Astrocyte (in vitro differentiated cells and primary cell): ENCODE data around the gene INSRR. TPM values are rescaled to one million over a fixed set of nuclear protein-coding genes. Genes with fewer than 3 reads are reported as not detected.

Experiments used
- DNase-seq: peaks from one replicate; pipeline ENCODE4 v3.0.0-alpha.2; 2010; ENCODE audit warnings: low read depth
- FAIRE-seq: peaks from 2 replicates; lab custom pipeline; 2011; peaks lifted over from hg19 to GRCh38; lab: Jason Lieb, UNC
- H2AFZ ChIP-seq: 2 replicates; pipeline ENCODE4 v1.6.0; 2012; ENCODE audit warnings: low read depth, low read length, inconsistent platforms
- H3K27ac ChIP-seq: 2 replicates; pipeline ENCODE4 v1.5.1; 2011; ENCODE audit warnings: low read depth, low read length, inconsistent platforms
- H3K27me3 ChIP-seq: 2 replicates; pipeline ENCODE4 v1.6.0; 2011; ENCODE audit warnings: low read length, inconsistent platforms; ENCODE audit not compliant: insufficient read depth
- H3K36me3 ChIP-seq: 2 replicates; pipeline ENCODE4 v1.5.1; 2011; ENCODE audit warnings: low read length, inconsistent platforms; ENCODE audit not compliant: insufficient read depth
- H3K4me1 ChIP-seq: 2 replicates; pipeline ENCODE4 v1.5.1; 2011; ENCODE audit warnings: low read length, inconsistent platforms; ENCODE audit not compliant: insufficient read depth
- H3K4me2 ChIP-seq: 2 replicates; pipeline ENCODE4 v1.6.0; 2012; ENCODE audit warnings: low read length, inconsistent platforms
- H3K4me3 ChIP-seq: 2 replicates; pipeline ENCODE4 v1.5.1; 2011; ENCODE audit warnings: low read depth, mild to moderate bottlenecking, low read length, inconsistent platforms; ENCODE audit not compliant: insufficient read depth
- H3K79me2 ChIP-seq: 2 replicates; pipeline ENCODE4 v1.6.0; 2012; ENCODE audit warnings: mild to moderate bottlenecking, low read length, inconsistent platforms; ENCODE audit not compliant: insufficient read depth
- H3K9ac ChIP-seq: 2 replicates; pipeline ENCODE4 v1.6.0; 2012; ENCODE audit warnings: mild to moderate bottlenecking, low read length, inconsistent platforms
- H3K9me3 ChIP-seq: 2 replicates; pipeline ENCODE4 v1.5.1; 2012; ENCODE audit warnings: low read depth, mild to moderate bottlenecking, low read length, inconsistent platforms; ENCODE audit not compliant: insufficient read depth
- H4K20me1 ChIP-seq: 2 replicates; pipeline ENCODE4 v1.6.0; 2012; ENCODE audit warnings: low read length, inconsistent platforms; ENCODE audit not compliant: insufficient read depth
- H3K27ac Mint-ChIP-seq: one replicate; pipeline ENCODE4 v1.8.0; 2021; ENCODE audit warnings: mild to moderate bottlenecking, mixed read lengths; ENCODE audit not compliant: unreplicated experiment
- H3K27me3 Mint-ChIP-seq: one replicate; pipeline ENCODE4 v1.8.0; 2021; ENCODE audit warnings: low read depth, mixed read lengths; ENCODE audit not compliant: unreplicated experiment
- H3K36me3 Mint-ChIP-seq: one replicate; pipeline ENCODE4 v1.8.0; 2021; ENCODE audit warnings: low read depth, mixed read lengths; ENCODE audit not compliant: unreplicated experiment
- H3K4me1 Mint-ChIP-seq: one replicate; pipeline ENCODE4 v1.8.0; 2021; ENCODE audit warnings: low read depth, mixed read lengths; ENCODE audit not compliant: unreplicated experiment
- H3K4me3 Mint-ChIP-seq: one replicate; pipeline ENCODE4 v1.8.0; 2021; ENCODE audit warnings: mild to moderate bottlenecking, moderate library complexity, mixed read lengths; ENCODE audit not compliant: unreplicated experiment
- H3K9me3 Mint-ChIP-seq: one replicate; pipeline ENCODE4 v1.8.0; 2021; ENCODE audit warnings: mild to moderate bottlenecking, mixed read lengths; ENCODE audit not compliant: unreplicated experiment
- EZH2 ChIP-seq: IDR thresholded peaks from 2 replicates; pipeline ENCODE4 v1.6.1; 2012; ENCODE audit warnings: mild to moderate bottlenecking, low read length, inconsistent platforms; ENCODE audit not compliant: insufficient read depth
- total RNA-seq: library from RNA; stranded (reverse); gene quantifications from 2 replicates; pipeline ENCODE4 v1.2.1, GENCODE V29; 2021
- TF ChIP-seq, protein P1 (sequence below): IDR thresholded peaks from 2 replicates; pipeline ENCODE4 v1.5.1; 2011; ENCODE audit warnings: low read depth, mild to moderate bottlenecking, inconsistent platforms, low read length, moderate library complexity; ENCODE audit not compliant: insufficient read depth

Gene INSRR
- total RNA-seq, 1 donor from 2014 or later, result 0.05 TPM

DNA sequence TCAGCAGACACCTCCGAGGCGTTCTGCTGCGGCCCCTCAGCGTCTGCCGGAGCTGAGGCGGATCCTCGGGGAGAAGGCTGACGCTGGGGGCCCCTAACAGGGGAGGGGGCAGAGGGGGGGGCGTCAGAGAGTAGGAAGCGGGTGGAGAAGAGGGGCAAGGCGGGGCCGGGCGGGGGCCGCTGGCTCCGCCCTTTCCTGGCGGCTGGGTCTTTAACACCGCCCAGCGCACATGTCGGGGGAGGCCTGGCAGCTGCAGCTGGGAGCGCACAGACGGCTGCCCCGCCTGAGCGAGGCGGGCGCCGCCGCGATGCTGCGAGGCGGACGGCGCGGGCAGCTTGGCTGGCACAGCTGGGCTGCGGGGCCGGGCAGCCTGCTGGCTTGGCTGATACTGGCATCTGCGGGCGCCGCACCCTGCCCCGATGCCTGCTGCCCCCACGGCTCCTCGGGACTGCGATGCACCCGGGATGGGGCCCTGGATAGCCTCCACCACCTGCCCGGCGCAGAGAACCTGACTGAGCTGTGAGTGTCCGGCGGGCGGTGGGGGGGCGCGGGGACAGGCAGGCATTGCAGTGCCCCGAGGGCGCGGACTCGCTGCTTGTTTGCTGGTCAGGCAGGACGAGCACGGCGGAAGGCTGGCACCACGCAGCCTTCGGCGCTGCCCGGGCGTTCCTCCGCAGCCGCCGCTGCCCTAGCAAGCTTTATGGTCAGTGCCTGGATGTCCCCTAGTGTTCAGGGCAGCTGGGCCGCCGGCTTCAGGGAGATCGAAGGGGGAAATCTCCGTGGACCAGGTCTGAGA, 1.9 kb upstream of the INSRR start, which contains the start of gene NTRK1:
TSS of gene NTRK1 (plus strand) at position 238 of the 796 bp plus-strand sequence. CDS start at position 308, 70 bp downstream.
- peak within 1 kb of the TSS; percentile 80 for H3K4me3 Mint-ChIP-seq
- Histone ChIP-seq H4K20me1 (peaks cover 4% of the 10 kb centered on the region), H3K4me1 (peaks cover 16% of the 10 kb centered on the region), H3K36me3 (no peaks in the 10 kb centered on the region), H2AFZ (peak within 1 kb of the TSS; percentile 71), H3K9me3 (no peaks in the 10 kb centered on the region), H3K27ac (no peak within 1 kb of the TSS), H3K9ac (no peak within 1 kb of the TSS), H3K27me3 (peaks cover 70% of the 10 kb centered on the region), H3K79me2 (no peaks in the 10 kb centered on the region), H3K4me2 (peak within 1 kb of the TSS; percentile 86), H3K4me3 (peak within 1 kb of the TSS; percentile 42)
- peak; percentile 94 for TF ChIP-seq EZH2
- TF ChIP-seq, protein P1, sequence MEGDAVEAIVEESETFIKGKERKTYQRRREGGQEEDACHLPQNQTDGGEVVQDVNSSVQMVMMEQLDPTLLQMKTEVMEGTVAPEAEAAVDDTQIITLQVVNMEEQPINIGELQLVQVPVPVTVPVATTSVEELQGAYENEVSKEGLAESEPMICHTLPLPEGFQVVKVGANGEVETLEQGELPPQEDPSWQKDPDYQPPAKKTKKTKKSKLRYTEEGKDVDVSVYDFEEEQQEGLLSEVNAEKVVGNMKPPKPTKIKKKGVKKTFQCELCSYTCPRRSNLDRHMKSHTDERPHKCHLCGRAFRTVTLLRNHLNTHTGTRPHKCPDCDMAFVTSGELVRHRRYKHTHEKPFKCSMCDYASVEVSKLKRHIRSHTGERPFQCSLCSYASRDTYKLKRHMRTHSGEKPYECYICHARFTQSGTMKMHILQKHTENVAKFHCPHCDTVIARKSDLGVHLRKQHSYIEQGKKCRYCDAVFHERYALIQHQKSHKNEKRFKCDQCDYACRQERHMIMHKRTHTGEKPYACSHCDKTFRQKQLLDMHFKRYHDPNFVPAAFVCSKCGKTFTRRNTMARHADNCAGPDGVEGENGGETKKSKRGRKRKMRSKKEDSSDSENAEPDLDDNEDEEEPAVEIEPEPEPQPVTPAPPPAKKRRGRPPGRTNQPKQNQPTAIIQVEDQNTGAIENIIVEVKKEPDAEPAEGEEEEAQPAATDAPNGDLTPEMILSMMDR, result no peak
- no peaks in the 10 kb centered on the region for H3K36me3 Mint-ChIP-seq
- no peak within 1 kb of the TSS for H3K27ac Mint-ChIP-seq
- no peaks in the 10 kb centered on the region for H3K9me3 Mint-ChIP-seq
- FAIRE-seq (no peak), DNase-seq (no peak)
- peaks cover 82% of the 10 kb centered on the region for H3K27me3 Mint-ChIP-seq
- peaks cover 15% of the 10 kb centered on the region for H3K4me1 Mint-ChIP-seq

DNA sequence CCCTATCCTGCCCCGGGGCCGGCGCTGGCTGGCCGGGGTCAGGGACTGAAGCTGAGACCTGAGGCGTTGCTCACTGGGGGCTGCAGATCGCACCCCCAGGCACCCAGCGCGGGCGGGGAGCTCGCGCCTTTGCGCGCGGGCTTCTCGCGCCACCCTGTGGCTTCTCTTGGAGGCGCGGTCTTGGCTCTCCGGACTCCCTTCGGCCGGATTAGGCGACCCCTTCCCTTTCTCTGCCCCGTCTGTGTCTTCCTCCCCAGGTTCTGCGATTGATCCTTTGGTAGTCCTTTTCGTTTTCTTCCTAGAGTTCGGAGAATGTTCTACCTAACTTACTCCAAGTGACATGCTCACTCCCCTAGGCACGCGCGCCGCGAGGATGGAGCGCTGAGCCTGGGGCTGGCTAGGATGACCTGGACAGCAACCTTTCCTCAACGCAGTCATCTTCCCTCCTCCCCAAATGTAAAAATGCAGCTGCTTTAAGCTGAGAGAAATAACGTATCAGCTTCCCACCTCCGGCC, 1.3 kb upstream of the INSRR start:
- H3K27me3 ChIP-seq, result peaks cover 67% of the 10 kb centered on the region
- TF ChIP-seq, protein P1, result peak; percentile 38
- TF ChIP-seq EZH2, result no peak
- peak overlapping the region; percentile 80 for H3K4me3 Mint-ChIP-seq

More for the DNA sequence above, 1.3 kb upstream of the INSRR start:
- Histone ChIP-seq H4K20me1 (peaks cover 4% of the 10 kb centered on the region), H3K9ac (no peak overlapping the region), H3K79me2 (no peaks in the 10 kb centered on the region), H3K4me1 (peaks cover 16% of the 10 kb centered on the region), H2AFZ (peak overlapping the region; percentile 71), H3K4me2 (peak overlapping the region; percentile 86), H3K36me3 (no peaks in the 10 kb centered on the region), H3K4me3 (peak overlapping the region; percentile 42), H3K27ac (no peak overlapping the region), H3K9me3 (no peaks in the 10 kb centered on the region)
- H3K27me3 Mint-ChIP-seq, result peaks cover 77% of the 10 kb centered on the region
- peaks cover 11% of the 10 kb centered on the region for H3K4me1 Mint-ChIP-seq
- peak; percentile 25 for DNase-seq
- H3K27ac Mint-ChIP-seq, result no peak overlapping the region
- FAIRE-seq, result no peak
- H3K36me3 Mint-ChIP-seq, result no peaks in the 10 kb centered on the region
- no peaks in the 10 kb centered on the region for H3K9me3 Mint-ChIP-seq
